ENCODE results near the gene ZNF221.
"Not testable (repeated sequence)": the region's sequence is repeated elsewhere in the genome, so short reads cannot be mapped to it uniquely, and the experiment has no call there.

ZNF221 gene

DNA sequence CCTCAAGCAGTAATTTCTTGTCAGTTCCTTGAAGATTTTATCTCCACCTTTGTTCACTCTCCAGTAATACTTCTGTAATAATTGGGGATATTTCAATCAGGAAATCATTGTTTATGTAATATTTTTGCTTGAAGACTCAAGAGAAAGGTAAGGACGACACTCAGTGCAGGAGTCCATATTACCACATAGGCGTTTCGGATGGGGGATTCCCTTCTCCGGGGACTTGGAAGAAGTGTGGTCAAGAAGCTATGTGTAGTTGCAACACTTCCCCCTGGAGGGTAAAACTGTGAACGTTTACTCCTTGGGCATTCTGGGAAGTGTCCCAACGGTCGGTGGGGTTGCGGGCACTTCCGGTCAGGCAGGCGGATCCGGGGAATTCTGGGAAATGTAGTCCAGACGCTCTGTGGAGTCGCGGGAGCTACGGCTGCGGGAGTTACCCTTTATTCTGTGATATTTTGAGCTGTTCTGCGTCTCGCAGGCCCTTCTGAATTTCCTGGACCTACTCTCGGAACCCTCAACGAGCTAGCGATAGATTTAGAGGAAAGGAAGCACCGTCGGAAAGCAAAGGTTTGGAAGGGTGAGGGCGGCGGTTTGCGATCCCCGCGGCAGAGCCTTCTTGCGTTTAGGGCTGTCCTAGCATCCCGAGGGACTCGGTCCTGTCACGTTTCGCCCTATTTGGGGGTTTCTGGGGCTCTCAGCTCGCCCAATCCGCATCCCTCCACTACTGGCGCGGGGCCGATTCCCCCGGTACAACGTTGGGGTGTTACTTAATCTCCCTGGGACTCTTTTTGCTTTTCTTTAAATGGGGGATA is at the start of gene ZNF221:
TSS of gene ZNF221 (plus strand) at position 395 of the 812 bp plus-strand sequence. CDS start 11,499 bp downstream, outside the sequence.
- DNase-seq: peak; percentile 99

GRCh38 chr19:43901395-43902390 is 49.3 kb upstream of the ZNF221 start:
- peak; percentile 88 for DNase-seq

- no peak for DNase-seq
Measured at GRCh38 chr19:43902399-43902798, 48.6 kb upstream of the ZNF221 start.

DNA sequence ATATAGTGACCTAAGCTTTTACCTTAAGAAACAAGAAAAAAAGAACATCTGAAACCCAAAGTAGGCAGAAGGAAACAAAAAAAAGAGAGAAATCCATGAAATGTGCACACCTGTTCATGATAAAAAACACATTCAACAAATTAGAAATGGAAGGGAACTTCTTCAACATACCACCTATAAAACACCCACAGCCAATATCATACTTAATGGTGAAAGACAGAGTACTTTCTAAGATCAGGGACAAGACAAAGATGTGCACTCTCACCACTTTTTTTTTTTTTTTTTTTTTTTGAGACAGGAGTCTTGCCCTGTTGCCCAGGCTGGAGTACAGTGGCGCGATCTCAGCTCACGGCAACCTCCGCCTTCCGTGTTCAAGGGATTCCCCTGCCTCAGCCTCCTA is 45.1 kb upstream of the ZNF221 start:
- no peak for DNase-seq

DNA sequence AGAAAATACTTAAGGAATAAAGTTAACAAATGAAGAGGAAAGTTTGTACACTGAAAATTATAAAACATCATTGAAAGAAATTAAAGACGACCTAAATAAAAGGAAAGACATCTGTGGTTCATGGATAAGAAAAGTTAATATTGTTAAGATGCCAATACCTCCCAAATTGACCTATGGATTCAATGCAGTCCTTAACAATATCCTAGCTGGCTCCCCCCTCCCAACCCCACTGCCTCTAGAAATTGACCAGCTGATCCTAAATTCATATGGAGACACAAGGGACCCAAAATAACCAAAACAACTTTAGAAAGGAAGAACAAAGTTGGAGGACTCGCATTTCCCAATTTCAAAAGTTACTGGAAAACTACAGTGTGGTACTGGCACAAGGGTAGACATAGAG is 44.3 kb upstream of the ZNF221 start:
- no peak for DNase-seq

DNA sequence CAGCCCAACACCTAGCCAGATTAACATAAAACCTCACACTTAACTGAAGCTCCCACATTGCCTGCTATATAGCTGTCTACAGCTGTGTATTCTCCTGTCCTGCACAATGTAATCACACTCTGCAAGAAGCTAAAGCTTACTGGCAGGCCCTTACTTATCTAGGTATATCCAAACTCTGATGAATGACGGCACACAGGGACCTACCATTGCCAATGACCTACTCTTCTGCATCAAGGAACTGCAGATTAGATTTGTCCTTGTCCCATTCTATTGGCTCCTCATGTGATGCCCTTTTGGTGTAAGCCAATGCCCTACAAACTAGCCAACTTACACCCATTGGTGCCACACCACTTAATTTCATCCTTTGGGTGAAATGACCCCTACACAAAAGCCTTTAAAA is 42.4 kb upstream of the ZNF221 start:
- DNase-seq: no peak

- DNase-seq: no peak
Measured at GRCh38 chr19:43910884-43911283, 40.1 kb upstream of the ZNF221 start.

DNA sequence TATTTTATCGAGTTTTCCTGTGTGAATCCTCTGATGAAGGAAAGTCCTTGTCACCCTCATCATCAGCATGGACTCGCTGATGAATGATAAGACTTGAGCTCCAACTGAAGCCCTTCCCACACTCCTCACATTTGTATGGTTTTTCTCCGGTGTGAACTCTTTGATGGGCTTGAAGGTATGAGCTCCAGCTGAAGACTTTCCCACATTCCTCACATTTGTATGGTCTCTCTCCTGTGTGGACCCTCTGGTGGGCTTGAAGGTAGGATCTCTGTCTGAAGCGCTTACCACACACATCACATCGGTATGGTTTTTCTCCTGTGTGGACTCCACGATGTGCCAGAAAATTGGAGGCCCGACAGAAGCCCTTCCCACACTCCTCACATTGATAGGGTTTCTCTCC is 37.6 kb upstream of the ZNF221 start:
- no peak for DNase-seq

DNA sequence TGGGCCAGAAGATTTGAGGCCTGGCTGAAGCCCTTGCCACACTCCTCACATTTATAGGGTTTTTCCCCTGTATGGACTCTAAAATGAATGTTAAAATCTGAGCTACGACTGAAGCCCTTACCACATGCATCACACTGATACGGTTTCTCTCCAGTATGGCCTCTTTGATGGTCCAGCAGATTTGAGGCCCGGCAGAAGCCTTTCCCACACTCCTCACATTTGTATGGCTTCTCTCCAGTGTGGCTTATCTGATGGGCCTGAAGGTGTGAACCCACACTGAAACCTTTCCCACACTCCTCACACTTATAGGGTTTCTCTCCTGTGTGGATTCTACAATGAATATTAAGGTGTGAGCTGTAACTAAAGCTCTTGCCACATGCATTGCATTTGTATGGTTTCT is 37.0 kb upstream of the ZNF221 start:
- no peak for DNase-seq

DNA sequence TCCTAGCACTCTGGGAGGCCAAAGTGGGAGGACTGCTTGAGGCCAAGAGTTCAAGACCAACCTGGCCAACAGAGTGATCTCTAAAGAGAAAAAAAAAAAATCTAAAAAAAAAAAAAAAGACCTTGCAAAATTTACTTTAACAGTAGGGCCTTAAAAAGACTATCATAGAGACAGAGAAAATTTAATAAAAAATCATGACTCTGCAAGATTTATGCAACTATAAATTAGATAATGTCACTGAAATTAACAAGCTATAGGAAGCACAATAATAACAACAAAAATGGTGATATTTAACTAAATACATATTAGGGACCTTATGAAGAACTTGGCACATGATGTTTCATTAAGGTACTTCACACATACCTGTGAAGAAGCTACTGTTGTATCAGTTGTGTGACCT is 27.2 kb upstream of the ZNF221 start:
- no peak for DNase-seq

DNA sequence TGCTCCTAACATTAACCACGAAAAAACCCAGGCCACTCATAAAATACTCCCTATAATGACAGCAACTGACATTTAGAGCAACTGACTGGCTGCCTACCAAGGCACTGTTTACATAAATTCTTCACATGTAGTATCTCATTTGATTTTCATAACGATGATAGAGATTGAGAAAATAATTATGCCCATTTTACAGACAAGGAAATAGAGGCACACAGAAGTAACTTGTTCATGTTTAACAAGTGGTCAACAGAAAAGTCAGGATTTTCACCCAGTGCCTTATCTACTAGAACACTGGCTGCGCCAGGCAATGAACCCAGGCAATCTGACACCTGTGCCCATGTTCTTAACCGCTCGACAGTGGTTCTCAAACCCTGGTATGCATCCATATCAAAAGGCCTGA is 22.2 kb upstream of the ZNF221 start:
- DNase-seq: no peak

GRCh38 chr19:43934055-43934984 is 16.7 kb upstream of the ZNF221 start:
- peak; percentile 14 for DNase-seq

- DNase-seq: peak; percentile 88
Measured at GRCh38 chr19:43934985-43935708, 15.9 kb upstream of the ZNF221 start, which contains the start of gene ZNF45. TSS of gene ZNF45 (minus strand) at chr19:43935282. CDS start at chr19:43922185, 13,097 bp downstream.

GRCh38 chr19:43936188-43936587 is 14.8 kb upstream of the ZNF221 start:
- no peak for DNase-seq

DNA sequence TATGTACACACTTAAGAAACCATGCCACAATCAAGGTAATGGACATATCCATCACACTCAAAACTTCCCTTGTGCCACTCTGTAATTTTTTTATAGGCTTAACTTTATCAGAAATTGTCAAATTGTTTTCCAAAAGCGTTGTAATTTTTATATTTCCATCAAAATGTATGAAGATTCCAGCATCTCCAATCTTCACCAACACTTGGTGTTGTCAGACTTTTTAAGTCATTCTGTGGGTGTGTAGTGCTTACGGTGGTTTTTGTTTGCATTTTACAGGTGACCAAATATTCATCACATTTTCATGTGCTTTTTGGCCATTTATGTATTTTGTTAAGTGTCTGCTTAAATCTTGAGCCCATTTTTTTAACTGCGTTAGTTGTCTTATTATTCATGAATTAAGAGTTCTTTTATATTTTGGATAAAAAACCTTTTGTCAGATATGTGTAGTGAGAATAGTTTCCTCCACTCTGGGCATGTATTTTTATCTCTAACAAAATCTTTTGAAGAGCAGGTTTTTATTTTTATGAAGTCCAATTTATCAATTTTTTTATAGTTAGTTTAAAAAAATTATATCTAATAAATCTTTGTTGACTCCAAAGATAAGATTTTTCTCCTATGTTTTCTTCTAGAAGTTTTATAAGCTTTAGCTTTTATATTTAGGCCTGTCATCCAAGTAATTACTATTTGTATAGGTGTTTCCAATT is 11.3 kb upstream of the ZNF221 start:
- DNase-seq: no peak

DNA sequence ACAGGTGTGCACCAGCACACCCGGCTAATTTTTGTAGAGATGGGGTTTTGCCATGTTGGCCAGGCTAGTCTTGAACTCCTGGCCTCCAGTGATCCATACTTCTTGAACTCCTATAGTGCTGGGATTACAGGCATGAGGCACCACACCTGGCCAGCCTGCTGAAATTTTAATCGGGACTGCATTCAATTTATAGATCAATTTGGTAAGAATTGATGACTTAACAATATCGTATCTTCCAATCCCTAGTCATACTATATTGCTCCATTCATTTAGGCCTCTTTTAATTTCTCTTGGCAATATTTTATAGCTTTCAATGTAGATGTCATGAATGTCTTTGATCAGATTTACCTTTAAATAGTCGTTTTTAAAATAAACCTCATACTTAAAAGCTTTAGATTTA is 10.3 kb upstream of the ZNF221 start:
- no peak for DNase-seq

- DNase-seq: no peak
Measured at GRCh38 chr19:43941209-43941608, 9.8 kb upstream of the ZNF221 start.

DNA sequence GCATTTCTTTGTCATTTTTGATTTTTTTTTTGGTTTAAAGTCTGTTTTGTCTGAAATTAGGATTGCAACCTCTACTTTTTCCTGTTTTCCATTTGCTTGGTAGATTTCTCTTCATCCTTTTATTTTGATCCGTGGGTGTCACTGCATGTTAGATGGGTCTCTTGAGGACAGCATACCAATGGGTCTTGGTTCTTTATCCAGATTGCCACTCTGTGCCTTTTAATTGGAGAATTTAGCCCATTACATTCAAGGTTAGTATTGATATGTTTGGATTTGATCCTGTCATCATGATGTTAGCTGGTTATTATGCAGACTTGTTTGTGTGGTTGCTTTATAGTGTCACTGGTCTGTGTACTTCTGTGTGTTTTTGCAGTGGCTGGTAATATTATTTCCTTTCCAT is 3.6 kb upstream of the ZNF221 start:
- DNase-seq: not testable (repeated sequence)

DNA sequence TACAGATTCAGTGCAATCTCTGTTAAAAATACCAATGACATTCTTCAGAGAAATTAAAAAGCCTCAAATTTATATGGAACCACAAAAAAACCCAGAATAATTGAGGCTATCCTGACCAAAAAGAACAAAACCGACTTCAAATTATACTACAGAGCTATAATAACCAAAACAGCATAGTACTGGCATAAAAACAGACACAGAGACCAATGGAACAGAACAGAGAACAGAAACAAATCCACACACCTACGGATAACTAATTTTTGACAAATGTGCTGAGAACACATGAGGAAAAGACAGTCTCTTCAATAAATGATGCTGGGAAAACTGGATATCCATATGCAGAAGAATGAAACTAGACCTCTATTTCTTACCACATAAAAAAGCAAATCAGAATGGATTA is 1.2 kb upstream of the ZNF221 start:
- DNase-seq: not testable (repeated sequence)

GRCh38 chr19:43956827-43957226 is 5.8 kb downstream of the ZNF221 start:
- no peak for DNase-seq

DNA sequence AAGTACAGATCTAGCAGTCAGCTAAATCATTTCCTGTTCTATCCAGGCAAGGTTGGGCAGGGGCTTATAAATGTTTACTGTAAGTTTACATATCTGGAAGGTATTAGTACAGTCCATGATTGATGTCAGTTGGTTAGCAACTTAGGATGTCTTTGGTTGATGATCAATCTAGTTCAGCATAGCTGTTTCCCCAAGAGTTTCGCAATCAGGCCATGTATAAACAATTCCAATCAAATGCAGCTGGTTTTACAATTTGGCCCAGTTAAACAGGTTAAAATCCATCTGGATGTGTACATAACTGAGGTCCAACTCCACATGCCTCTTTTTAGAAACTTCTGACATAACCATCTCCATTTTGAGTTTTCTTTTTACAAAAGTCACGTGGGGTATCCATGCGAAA is 6.9 kb downstream of the ZNF221 start:
- peak; percentile 80 for DNase-seq
